DOHH2 (cell line): ENCODE measurements around the gene UBASH3A.
A peak's percentile ranks its signal among the peaks of the same experiment; 100 is the strongest.

Experiments used
- H3F3A ChIP-seq: fragments of 200-600 bp; sonication (generic), shearing (Covaris generic); 2 replicates; pipeline ENCODE4 v1.6.0; 2016; ENCODE audit warnings: antibody characterized with exemption, mild to moderate bottlenecking; ENCODE audit not compliant: control insufficient read depth, insufficient read depth
- H3K27ac ChIP-seq: fragments of 200-600 bp; sonication (generic); 2 replicates; pipeline ENCODE4 v1.5.1; 2014; ENCODE audit warnings: low read depth, mild to moderate bottlenecking, low read length, moderate library complexity
- H3K27me3 ChIP-seq: fragments of 200-600 bp; sonication (generic); 2 replicates; pipeline ENCODE4 v1.6.1; 2014; ENCODE audit warnings: mild to moderate bottlenecking, low read length, mixed read lengths; ENCODE audit not compliant: control insufficient read depth
- H3K36me3 ChIP-seq: fragments of 200-600 bp; sonication (generic); 2 replicates; pipeline ENCODE4 v1.6.1; 2014; ENCODE audit warnings: mild to moderate bottlenecking, low read length, moderate library complexity, mixed read lengths; ENCODE audit not compliant: control insufficient read depth
- H3K4me1 ChIP-seq: fragments of 200-600 bp; sonication (generic); 2 replicates; pipeline ENCODE4 v1.6.1; 2014; ENCODE audit warnings: mild to moderate bottlenecking, low read length, mixed read lengths; ENCODE audit not compliant: control insufficient read depth
- H3K4me2 ChIP-seq: fragments of 200-600 bp; sonication (generic); 2 replicates; pipeline ENCODE4 v1.6.0; 2014; ENCODE audit warnings: mild to moderate bottlenecking, low read length, moderate library complexity
- H3K4me3 ChIP-seq: fragments of 200-600 bp; sonication (generic); 2 replicates; pipeline ENCODE4 v1.5.1; 2014; ENCODE audit warnings: mild to moderate bottlenecking, low read length, mixed read lengths
- H3K79me2 ChIP-seq: fragments of 200-600 bp; sonication (generic); 2 replicates; pipeline ENCODE4 v1.6.1; 2014; ENCODE audit warnings: mild to moderate bottlenecking, low read length, mixed read lengths; ENCODE audit not compliant: control insufficient read depth
- H3K9me2 ChIP-seq: fragments of 200-600 bp; sonication (generic); replicated peaks from 2 replicates; pipeline ENCODE4 v1.6.1; 2014; ENCODE audit warnings: mild to moderate bottlenecking, low read length, mixed read lengths; ENCODE audit not compliant: control insufficient read depth
- H3K9me3 ChIP-seq: fragments of 200-600 bp; sonication (generic); 2 replicates; pipeline ENCODE4 v1.6.1; 2014; ENCODE audit warnings: antibody characterized with exemption, low read length, mixed read lengths; ENCODE audit not compliant: control insufficient read depth, insufficient read depth
- H4K20me1 ChIP-seq: fragments of 200-600 bp; sonication (generic); 2 replicates; pipeline ENCODE4 v1.6.0; 2014; ENCODE audit warnings: low read depth, mild to moderate bottlenecking, antibody characterized with exemption, low read length, moderate library complexity; ENCODE audit not compliant: control insufficient read depth, insufficient read depth
- CTCF ChIP-seq: fragments of 200-600 bp; sonication (generic); IDR thresholded peaks from one replicate; pipeline ENCODE4 v1.5.1; 2014; ENCODE audit warnings: antibody characterized with exemption, mild to moderate bottlenecking, low read depth, low read length; ENCODE audit not compliant: poor library complexity, severe bottlenecking
- EZH2phosphoT487 ChIP-seq: fragments of 200-600 bp; sonication (generic); IDR thresholded peaks from 2 replicates; pipeline ENCODE4 v1.6.1; 2017; ENCODE audit warnings: borderline replicate concordance, mild to moderate bottlenecking, antibody characterized with exemption, low read length, moderate library complexity, mixed read lengths

Gene UBASH3A

GRCh38 chr21:42423197-42423675 lies 19.5 kb downstream of the UBASH3A start:
- no peaks in the 10 kb centered on the region for H3K36me3 ChIP-seq
- no peaks in the 10 kb centered on the region for H4K20me1 ChIP-seq
- no peaks in the 10 kb centered on the region for H3K79me2 ChIP-seq
- H3K4me1 ChIP-seq, result peaks cover 14% of the 10 kb centered on the region
- H3F3A ChIP-seq, result no peaks in the 10 kb centered on the region
- H3K27me3 ChIP-seq, result peaks cover 62% of the 10 kb centered on the region
- TF ChIP-seq CTCF (no peak), EZH2phosphoT487 (no peak)
- H3K9me2 ChIP-seq, result no peaks in the 10 kb centered on the region
- H3K4me3 ChIP-seq, result no peak overlapping the region
- H3K27ac ChIP-seq, result no peak overlapping the region
- no peaks in the 10 kb centered on the region for H3K9me3 ChIP-seq
- no peak overlapping the region for H3K4me2 ChIP-seq

DNA sequence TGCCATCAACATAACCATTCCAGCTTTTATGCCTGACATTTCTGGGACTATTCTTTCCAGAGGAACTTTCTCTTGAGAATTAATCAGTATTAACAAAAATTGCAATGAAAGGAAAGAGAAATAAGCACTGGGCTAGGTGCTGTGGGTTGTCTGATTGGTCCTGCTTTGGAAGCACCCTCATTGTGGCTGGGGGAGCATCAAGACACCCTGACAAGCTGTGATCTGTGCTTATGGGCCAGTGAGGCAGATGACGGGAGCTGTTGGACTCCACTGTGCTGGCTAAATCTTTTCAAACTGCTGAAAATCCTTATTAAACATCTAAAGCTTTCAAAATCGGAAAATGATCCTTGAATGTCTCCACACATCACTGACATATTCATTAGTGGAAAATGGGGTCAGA lies 20.0 kb downstream of the UBASH3A start:
- no peaks in the 10 kb centered on the region for H4K20me1 ChIP-seq
- peaks cover 57% of the 10 kb centered on the region for H3K27me3 ChIP-seq
- no peaks in the 10 kb centered on the region for H3F3A ChIP-seq
- H3K4me2 ChIP-seq, result no peak overlapping the region
- TF ChIP-seq CTCF (no peak), EZH2phosphoT487 (no peak)
- H3K9me2 ChIP-seq, result no peaks in the 10 kb centered on the region
- H3K79me2 ChIP-seq, result no peaks in the 10 kb centered on the region
- H3K4me1 ChIP-seq, result peaks cover 14% of the 10 kb centered on the region
- no peak overlapping the region for H3K27ac ChIP-seq
- H3K9me3 ChIP-seq, result no peaks in the 10 kb centered on the region
- H3K4me3 ChIP-seq, result no peak overlapping the region
- no peaks in the 10 kb centered on the region for H3K36me3 ChIP-seq

- no peaks in the 10 kb centered on the region for H3K36me3 ChIP-seq
- no peaks in the 10 kb centered on the region for H3F3A ChIP-seq
- no peak overlapping the region for H3K4me3 ChIP-seq
- H3K27me3 ChIP-seq, result peaks cover 55% of the 10 kb centered on the region
- no peaks in the 10 kb centered on the region for H3K9me3 ChIP-seq
- peaks cover 14% of the 10 kb centered on the region for H3K4me1 ChIP-seq
- no peak for TF ChIP-seq EZH2phosphoT487
- no peak for TF ChIP-seq CTCF
- no peaks in the 10 kb centered on the region for H3K79me2 ChIP-seq
- no peak overlapping the region for H3K27ac ChIP-seq
- H3K4me2 ChIP-seq, result peak overlapping the region; percentile 13; the same call in 1 of the 2 replicates
- H4K20me1 ChIP-seq, result no peaks in the 10 kb centered on the region
- no peaks in the 10 kb centered on the region for H3K9me2 ChIP-seq
Measured at GRCh38 chr21:42424914-42425541, 21.3 kb downstream of the UBASH3A start.
